ENCODE measurements around the gene CSNK1E. TPM values are rescaled to one million over a fixed set of nuclear protein-coding genes. Genes with fewer than 3 reads are reported as not detected.

The CSNK1E gene
- total and polyA plus RNA-seq, 2 of the 8 experiments (the other 6 are each of a cell fraction or from before 2014, with no cell fraction given) = 247 to 263 TPM

DNA sequence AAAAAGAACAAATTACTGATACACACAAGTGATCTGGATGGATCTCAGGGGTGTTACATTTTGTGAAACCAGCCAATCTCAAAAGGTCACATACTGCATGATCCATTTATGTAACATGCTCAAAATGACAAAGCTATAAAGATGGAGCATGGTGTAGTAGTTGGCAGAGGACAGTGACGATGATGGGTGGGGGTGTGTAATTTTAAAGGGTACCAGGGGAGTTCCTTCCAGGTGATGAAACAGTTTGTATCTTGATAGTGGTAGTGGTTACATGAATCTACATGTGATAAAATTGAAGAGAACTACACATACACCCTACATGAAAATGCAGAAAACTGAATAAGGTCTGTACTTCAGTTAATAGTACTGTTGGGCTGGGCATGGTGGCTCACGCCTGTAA lies 61.5 kb downstream of the CSNK1E start:
- H2BK120ac ChIP-seq (replicated peaks; ENCODE audit: low read depth, low read length) = no peak overlapping the region
- H3K56ac ChIP-seq (replicated peaks; ENCODE audit: insufficient read length, low read depth, low read length) = no peak overlapping the region
- H2BK12ac ChIP-seq (ENCODE audit: low read depth, low read length) = no peak overlapping the region
- H4K20me1 ChIP-seq (replicated peaks in 1 of 2; ENCODE audit: control insufficient read depth in 1 of 2, insufficient read depth in 2 of 2, low read length in 2 of 2) = peaks cover 8 to 19% of the 10 kb centered on the region in 2 experiments
- no peak overlapping the region for H3K4ac ChIP-seq (replicated peaks; ENCODE audit: insufficient read length, low read depth, low read length)
- H3K18ac ChIP-seq (ENCODE audit: extremely low read depth, low read length) = no peak overlapping the region
- no peaks in the 10 kb centered on the region for H3K9me3 ChIP-seq (ENCODE audit: insufficient read depth in 2 of 2, low read depth in 1 of 2, low read length in 1 of 2)
- 98% methylated on average over 2 of the region's 2 CpGs; no CpG with 5 or more reads in 1 of the 2 experiments for WGBS, 2 experiments (ENCODE audit: extremely low coverage in 1 of 2, insufficient coverage in 1 of 2, insufficient read length in 1 of 2, insufficient replicate concordance in 2 of 2, low coverage in 1 of 2, low lambda C conversion rate in 2 of 2, missing lambda C conversion rate in 1 of 2)
- H2AK5ac ChIP-seq (ENCODE audit: low read depth, low read length) = no peak overlapping the region
- H2AFZ ChIP-seq (ENCODE audit: low read length) = no peak overlapping the region
- no peaks in the 10 kb centered on the region for H3K36me3 ChIP-seq (ENCODE audit: control insufficient read depth in 2 of 4, insufficient read depth in 4 of 4, low read length in 3 of 4)
- no peak overlapping the region for H3K9ac ChIP-seq (replicated peaks in 1 of 4; ENCODE audit: extremely low read depth in 1 of 4, low read depth in 3 of 4, low read length in 3 of 4)
- no peak overlapping the region for H3K23ac ChIP-seq (ENCODE audit: insufficient read length)
- peaks cover 11% of the 10 kb centered on the region for H3K79me1 ChIP-seq (ENCODE audit: low read depth, low read length)
- DNase-seq (ENCODE audit: low read depth in 1 of 2, low spot score in 2 of 2) (no peak), FAIRE-seq (peak; percentile 42)
- H4K8ac ChIP-seq (ENCODE audit: extremely low read depth, insufficient read depth, low read length) = no peak overlapping the region
- CTCF ChIA-PET (ENCODE audit: partially characterized antibody) = interaction anchor here (1.9 kb wide), 1 partner anchor 10 kb away, joined by 4 read pairs; no protein-coding TSS in a partner anchor
- no peak overlapping the region for H4K5ac ChIP-seq (ENCODE audit: insufficient read length, low read depth, low read length)
- H3K23me2 ChIP-seq (ENCODE audit: low read depth, low read length) = no peaks in the 10 kb centered on the region
- no peak overlapping the region for H3K27ac ChIP-seq (ENCODE audit: low read depth, low read length)
- no peak overlapping the region for H3K14ac ChIP-seq (ENCODE audit: insufficient read length)
- H2BK5ac ChIP-seq (ENCODE audit: low read depth, low read length) = no peak overlapping the region
- peaks cover 0 to 7% (median 3%) of the 10 kb centered on the region in 4 experiments; a peak in 4 of 7 replicates for H3K4me1 ChIP-seq (replicated peaks in 1 of 4; ENCODE audit: control insufficient read depth in 3 of 4, insufficient read depth in 4 of 4, low read length in 3 of 4)
- H3K79me2 ChIP-seq (ENCODE audit: control insufficient read depth in 1 of 2, insufficient read depth in 2 of 2, low read length in 2 of 2) = peaks cover 6 to 65% of the 10 kb centered on the region in 2 experiments; a peak in 3 of 4 replicates
- no peak overlapping the region for H2BK20ac ChIP-seq (ENCODE audit: low read length)
- POLR2A ChIA-PET (ENCODE audit: partially characterized antibody) = interaction anchor here (0.9 kb wide), 1 partner anchor 11 kb away, joined by 3 read pairs; no protein-coding TSS in a partner anchor
- no peak overlapping the region for H3K4me2 ChIP-seq (ENCODE audit: insufficient read depth in 1 of 2, low read depth in 2 of 2, low read length in 2 of 2)
- H3K27me3 ChIP-seq (replicated peaks in 1 of 4; ENCODE audit: control insufficient read depth in 3 of 4, extremely low read depth in 1 of 4, insufficient read depth in 3 of 4, low read length in 3 of 4) = no peaks in the 10 kb centered on the region
- H2BK15ac ChIP-seq (ENCODE audit: low read length) = no peak overlapping the region
- H4K91ac ChIP-seq (replicated peaks; ENCODE audit: insufficient read length, low read length) = no peak overlapping the region
- no peak overlapping the region for H3K4me3 ChIP-seq (ENCODE audit: extremely low read depth in 1 of 4, insufficient read depth in 2 of 4, low read depth in 3 of 4, low read length in 4 of 4)
- TF ChIP-seq KDM5A (IDR thresholded peaks at IDR 0.05; ENCODE audit: low read length) (no peak), HDAC6 (IDR thresholded peaks at IDR 0.05; ENCODE audit: low read depth, low read length) (no peak), RBBP5 (IDR thresholded peaks at IDR 0.05; ENCODE audit: borderline replicate concordance, low read depth, low read length) (no peak), SP4 (IDR thresholded peaks at IDR 0.05; ENCODE audit: low read length) (no peak), HDAC2 (IDR thresholded peaks at IDR 0.05; ENCODE audit: borderline replicate concordance in 1 of 2, low read depth in 2 of 2, low read length in 2 of 2) (no peak), GABPA (IDR thresholded peaks at IDR 0.05; ENCODE audit: borderline replicate concordance, insufficient read depth, low read length) (no peak), CTBP2 (IDR thresholded peaks at IDR 0.05; ENCODE audit: borderline replicate concordance, insufficient read depth, insufficient read length, low read length) (no peak), BACH1 (IDR thresholded peaks at IDR 0.05; ENCODE audit: low read length) (no peak), JUN (IDR thresholded peaks at IDR 0.05; ENCODE audit: low read depth, low read length) (no peak), SIX5 (IDR thresholded peaks at IDR 0.05; ENCODE audit: low read depth, low read length) (no peak), KDM1A (IDR thresholded peaks at IDR 0.05; ENCODE audit: borderline replicate concordance, low read length) (no peak), YY1 (IDR thresholded peaks at IDR 0.05; ENCODE audit: low read depth, low read length) (no peak), EP300 (IDR thresholded peaks at IDR 0.05; ENCODE audit: borderline replicate concordance in 1 of 2, low read depth in 2 of 2, low read length in 2 of 2) (no peak)
- TF ChIP-seq, protein P1, sequence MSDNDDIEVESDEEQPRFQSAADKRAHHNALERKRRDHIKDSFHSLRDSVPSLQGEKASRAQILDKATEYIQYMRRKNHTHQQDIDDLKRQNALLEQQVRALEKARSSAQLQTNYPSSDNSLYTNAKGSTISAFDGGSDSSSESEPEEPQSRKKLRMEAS (IDR thresholded peaks at IDR 0.05) = no peak

Data from H1 (cell line).